ENCODE measurements around the gene OR12D2.
"Not testable (repeated sequence)": the region's sequence is repeated elsewhere in the genome, so short reads cannot be mapped to it uniquely, and the experiment has no call there.

Gene OR12D2

DNA sequence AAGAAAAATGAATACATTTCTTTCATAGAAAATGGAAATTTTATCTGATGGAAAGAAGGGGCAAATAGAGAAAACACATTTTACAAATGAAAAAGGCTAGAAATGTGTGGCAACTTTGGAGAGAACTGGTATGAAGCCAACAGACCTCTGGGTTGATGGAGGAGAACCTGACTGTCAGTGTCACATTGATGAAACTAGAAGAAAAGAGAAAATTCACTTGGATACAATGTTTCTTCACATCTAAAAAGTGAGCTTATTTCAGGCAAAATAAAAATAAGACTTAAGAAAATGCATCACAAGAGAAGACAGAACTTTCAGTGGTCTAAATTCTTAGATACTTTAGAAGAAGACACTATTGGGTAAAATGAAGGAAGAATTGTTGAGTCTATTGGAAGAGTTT lies at the start of gene OR12D2:
Gene OR12D2 (plus strand): TSS at position 301 of the 400 bp plus-strand sequence. CDS start 1,069 bp downstream, outside the sequence.
- H3K27ac Mint-ChIP-seq, result no peak within 1 kb of the TSS
- no peak for DNase-seq (ENCODE audit: low spot score in 2 of 2)
- ATAC-seq, result no peak
- no peaks in the 10 kb centered on the region for H3K36me3 Mint-ChIP-seq
- H3K4me1 Mint-ChIP-seq, result no peaks in the 10 kb centered on the region
- no peaks in the 10 kb centered on the region for H3K9me3 Mint-ChIP-seq
- no peak within 1 kb of the TSS for H3K4me3 Mint-ChIP-seq

DNA sequence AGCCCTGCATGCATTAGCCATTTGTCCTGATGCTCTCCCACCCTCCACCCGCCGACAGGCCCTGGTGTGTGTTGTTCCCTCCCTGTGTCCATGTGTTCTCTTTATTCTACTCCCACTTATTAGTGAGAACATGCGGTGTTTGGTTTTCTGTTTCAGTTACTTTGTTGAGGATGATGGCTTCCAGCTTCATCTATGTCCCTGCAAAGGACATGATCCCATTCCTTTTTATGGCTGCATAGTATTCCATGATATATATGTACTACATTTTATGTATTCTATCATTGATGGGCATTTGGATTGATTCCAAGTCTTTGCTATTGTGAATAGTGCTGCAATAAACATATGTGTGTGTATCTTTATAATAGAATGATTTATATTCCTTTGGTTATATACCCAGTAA lies 46.1 kb upstream of the OR12D2 start:
- not testable (repeated sequence) for H3K27ac Mint-ChIP-seq; H3K4me3 Mint-ChIP-seq; H3K4me1 Mint-ChIP-seq; ATAC-seq; DNase-seq (ENCODE audit: low spot score in 2 of 2); H3K36me3 Mint-ChIP-seq; H3K9me3 Mint-ChIP-seq

DNA sequence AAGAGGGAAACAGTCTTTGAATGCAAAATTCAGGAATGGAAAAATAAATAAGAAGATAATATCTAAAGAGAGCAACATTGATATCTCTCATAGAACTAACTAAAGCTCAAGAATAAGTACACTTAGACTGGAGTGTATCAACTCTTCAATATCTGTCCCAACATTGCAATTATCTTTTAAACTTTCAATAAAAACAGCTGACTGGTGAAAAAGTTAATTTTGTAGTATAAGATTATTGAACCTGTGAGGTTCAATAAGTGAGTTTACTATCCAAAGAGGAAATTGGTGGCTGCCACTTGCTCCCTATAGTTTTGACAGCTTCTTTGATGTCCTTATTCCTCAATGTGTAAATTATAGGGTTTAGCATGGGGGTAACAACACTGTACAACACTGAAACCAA lies 40.5 kb upstream of the OR12D2 start:
- ATAC-seq, result no peak
- DNase-seq (ENCODE audit: low spot score in 2 of 2), result no peak
- Mint-ChIP-seq H3K9me3 (peaks cover 4% of the 10 kb centered on the region), H3K4me1 (no peaks in the 10 kb centered on the region), H3K4me3 (no peak overlapping the region), H3K36me3 (no peaks in the 10 kb centered on the region), H3K27ac (no peak overlapping the region)

DNA sequence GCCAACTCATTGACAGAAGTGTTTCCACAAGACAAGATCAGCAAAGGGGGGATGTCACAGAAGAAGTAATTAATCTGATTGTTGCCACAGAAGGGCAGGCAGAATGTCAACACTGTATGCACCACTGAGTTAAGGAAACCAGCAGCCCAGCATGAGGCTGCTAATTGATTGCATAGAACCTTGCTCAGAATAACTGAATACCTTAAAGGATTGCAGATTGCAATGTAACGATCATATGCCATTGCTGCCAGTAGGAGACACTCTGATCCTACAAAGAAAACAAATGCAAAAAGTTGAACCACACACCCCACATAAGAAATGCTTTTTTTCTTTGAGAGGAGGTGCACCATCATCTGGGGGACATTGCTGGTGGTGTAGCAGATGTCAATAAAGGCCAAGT lies 39.8 kb upstream of the OR12D2 start:
- no peak for DNase-seq (ENCODE audit: low spot score in 2 of 2)
- Mint-ChIP-seq H3K4me3 (no peak overlapping the region), H3K9me3 (peaks cover 4% of the 10 kb centered on the region)

DNA sequence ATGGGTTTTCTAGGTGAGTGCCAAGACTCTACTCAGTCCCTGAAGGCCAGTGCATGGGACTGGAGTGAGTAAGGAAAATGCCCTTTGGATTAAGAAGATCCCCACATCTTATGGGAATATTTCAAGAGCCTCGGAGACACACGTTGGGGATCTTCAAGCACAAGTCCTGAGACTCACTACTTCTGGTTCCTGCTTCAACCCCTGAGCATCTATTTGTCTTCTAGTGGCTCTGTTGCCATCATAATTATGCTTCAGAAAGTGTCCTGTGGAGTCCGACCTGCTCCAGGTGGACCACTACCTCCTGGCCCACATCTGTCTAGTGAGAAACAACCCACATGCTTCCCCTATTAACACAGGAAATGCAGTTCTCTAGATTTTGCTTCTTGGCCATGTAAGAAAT lies 26.7 kb upstream of the OR12D2 start, which contains the start of gene OR5V1:
Gene OR5V1 (minus strand): TSS at position 101 of the 400 bp plus-strand sequence. CDS start 12,670 bp downstream, outside the sequence.
- DNase-seq (ENCODE audit: low spot score in 2 of 2), result no peak
- no peak for ATAC-seq
- no peak within 1 kb of the TSS for H3K4me3 Mint-ChIP-seq
- no peaks in the 10 kb centered on the region for H3K9me3 Mint-ChIP-seq
- no peaks in the 10 kb centered on the region for H3K36me3 Mint-ChIP-seq
- H3K4me1 Mint-ChIP-seq, result no peaks in the 10 kb centered on the region
- H3K27ac Mint-ChIP-seq, result no peak within 1 kb of the TSS

More for the DNA sequence above, 39.8 kb upstream of the OR12D2 start:
- Mint-ChIP-seq H3K4me1 (no peaks in the 10 kb centered on the region), H3K27ac (no peak overlapping the region), H3K36me3 (no peaks in the 10 kb centered on the region)
- no peak for ATAC-seq

GRCh38 chr6:29375191-29375590 lies 20.2 kb upstream of the OR12D2 start, which contains the start of gene OR12D3:
Gene OR12D3 (minus strand): TSS chr6:29375291. CDS start chr6:29375287, 4 bp downstream.
- no peak for ATAC-seq
- no peak within 1 kb of the TSS for H3K27ac Mint-ChIP-seq
- no peaks in the 10 kb centered on the region for H3K4me1 Mint-ChIP-seq
- no peaks in the 10 kb centered on the region for H3K9me3 Mint-ChIP-seq
- H3K36me3 Mint-ChIP-seq, result no peaks in the 10 kb centered on the region
- no peak for DNase-seq (ENCODE audit: low spot score in 2 of 2)
- H3K4me3 Mint-ChIP-seq, result no peak within 1 kb of the TSS

GRCh38 chr6:29376003-29376402 lies 19.4 kb upstream of the OR12D2 start:
- H3K9me3 Mint-ChIP-seq, result no peaks in the 10 kb centered on the region
- H3K4me3 Mint-ChIP-seq, result no peak overlapping the region
- no peak overlapping the region for H3K27ac Mint-ChIP-seq
- DNase-seq (ENCODE audit: low spot score in 2 of 2) (no peak), ATAC-seq (no peak)
- no peaks in the 10 kb centered on the region for H3K36me3 Mint-ChIP-seq
- H3K4me1 Mint-ChIP-seq, result no peaks in the 10 kb centered on the region

DNA sequence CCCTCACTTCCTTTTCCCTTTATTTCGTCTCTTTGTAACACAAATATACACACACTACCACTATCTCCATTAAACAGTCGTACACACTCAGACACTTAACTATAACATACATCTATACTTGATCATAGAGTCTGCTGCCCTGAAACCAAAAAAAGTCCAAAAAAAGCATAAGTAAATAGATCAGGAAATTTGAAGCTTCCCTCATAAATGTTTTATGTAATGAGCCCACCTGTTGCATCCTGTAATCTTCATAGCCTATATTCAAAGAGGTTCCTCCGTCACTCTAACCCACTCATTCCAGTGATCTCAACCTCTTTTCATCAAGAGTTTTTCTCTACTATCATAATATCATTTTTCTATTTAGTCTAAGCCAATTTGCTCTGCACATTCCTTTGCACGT lies 6.9 kb upstream of the OR12D2 start:
- no peak for ATAC-seq
- H3K27ac Mint-ChIP-seq, result no peak overlapping the region
- H3K36me3 Mint-ChIP-seq, result no peaks in the 10 kb centered on the region
- H3K4me3 Mint-ChIP-seq, result no peak overlapping the region
- H3K4me1 Mint-ChIP-seq, result no peaks in the 10 kb centered on the region
- no peak for DNase-seq (ENCODE audit: low spot score in 2 of 2)
- no peaks in the 10 kb centered on the region for H3K9me3 Mint-ChIP-seq

GRCh38 chr6:29399525-29399924 lies 4.1 kb downstream of the OR12D2 start:
- H3K27ac Mint-ChIP-seq, result no peak overlapping the region
- H3K4me1 Mint-ChIP-seq, result no peaks in the 10 kb centered on the region
- no peak overlapping the region for H3K4me3 Mint-ChIP-seq
- no peak for DNase-seq (ENCODE audit: low spot score in 2 of 2)
- no peak for ATAC-seq
- no peaks in the 10 kb centered on the region for H3K36me3 Mint-ChIP-seq
- H3K9me3 Mint-ChIP-seq, result no peaks in the 10 kb centered on the region

GRCh38 chr6:29403801-29404200 lies 8.4 kb downstream of the OR12D2 start:
- Mint-ChIP-seq H3K36me3 (no peaks in the 10 kb centered on the region), H3K4me3 (no peak overlapping the region), H3K4me1 (no peaks in the 10 kb centered on the region), H3K27ac (no peak overlapping the region), H3K9me3 (no peaks in the 10 kb centered on the region)
- no peak for ATAC-seq
- no peak for DNase-seq (ENCODE audit: low spot score in 2 of 2)

- Mint-ChIP-seq H3K9me3 (peaks cover 6% of the 10 kb centered on the region), H3K36me3 (no peaks in the 10 kb centered on the region), H3K27ac (no peak within 1 kb of the TSS), H3K4me3 (no peak within 1 kb of the TSS), H3K4me1 (no peaks in the 10 kb centered on the region)
- DNase-seq (ENCODE audit: low spot score in 2 of 2), result no peak
- no peak for ATAC-seq
Measured at GRCh38 chr6:29414588-29414987, 19.2 kb downstream of the OR12D2 start, which contains the start of gene OR12D1. Gene OR12D1 (plus strand): TSS chr6:29414928.

- no peaks in the 10 kb centered on the region for H3K4me1 Mint-ChIP-seq
- no peak for ATAC-seq
- H3K27ac Mint-ChIP-seq, result no peak overlapping the region
- H3K36me3 Mint-ChIP-seq, result no peaks in the 10 kb centered on the region
- no peaks in the 10 kb centered on the region for H3K9me3 Mint-ChIP-seq
- H3K4me3 Mint-ChIP-seq, result no peak overlapping the region
- DNase-seq (ENCODE audit: low spot score in 2 of 2), result no peak
Measured at GRCh38 chr6:29419516-29419915, 24.1 kb downstream of the OR12D2 start.

GRCh38 chr6:29424168-29424567 lies 28.7 kb downstream of the OR12D2 start:
- Mint-ChIP-seq H3K4me3 (no peak overlapping the region), H3K9me3 (no peaks in the 10 kb centered on the region), H3K36me3 (no peaks in the 10 kb centered on the region), H3K4me1 (no peaks in the 10 kb centered on the region), H3K27ac (no peak overlapping the region)
- no peak for ATAC-seq
- DNase-seq (ENCODE audit: low spot score in 2 of 2), result no peak

GRCh38 chr6:29424575-29424974 lies 29.1 kb downstream of the OR12D2 start:
- Mint-ChIP-seq H3K27ac (no peak overlapping the region), H3K4me3 (no peak overlapping the region), H3K36me3 (no peaks in the 10 kb centered on the region), H3K9me3 (no peaks in the 10 kb centered on the region), H3K4me1 (no peaks in the 10 kb centered on the region)
- ATAC-seq (peak; percentile 65), DNase-seq (ENCODE audit: low spot score in 2 of 2) (no peak)

DNA sequence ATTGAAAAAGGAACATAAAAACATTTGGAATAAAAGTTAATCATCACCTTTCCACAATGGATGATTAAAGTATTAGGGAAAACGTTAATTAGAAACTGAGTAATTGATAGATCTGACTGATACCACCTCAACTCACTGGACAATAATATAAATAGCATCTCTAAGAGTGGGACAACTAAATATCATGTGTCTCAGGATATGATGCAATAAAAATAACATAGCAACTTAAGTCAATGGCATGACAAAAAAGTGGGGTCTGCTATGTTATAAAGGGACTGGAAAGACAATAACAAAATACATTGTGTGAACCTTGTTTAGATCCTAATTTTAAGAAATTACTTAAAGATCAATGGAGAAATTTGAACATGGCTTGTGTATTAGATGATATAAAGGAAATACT lies 29.6 kb downstream of the OR12D2 start:
- H3K4me3 Mint-ChIP-seq, result no peak overlapping the region
- DNase-seq (ENCODE audit: low spot score in 2 of 2) (no peak), ATAC-seq (no peak)
- no peaks in the 10 kb centered on the region for H3K4me1 Mint-ChIP-seq
- no peaks in the 10 kb centered on the region for H3K9me3 Mint-ChIP-seq
- H3K27ac Mint-ChIP-seq, result no peak overlapping the region
- no peaks in the 10 kb centered on the region for H3K36me3 Mint-ChIP-seq

GRCh38 chr6:29426654-29427053 lies 31.2 kb downstream of the OR12D2 start:
- Mint-ChIP-seq H3K4me1 (no peaks in the 10 kb centered on the region), H3K36me3 (no peaks in the 10 kb centered on the region), H3K4me3 (no peak overlapping the region), H3K9me3 (no peaks in the 10 kb centered on the region), H3K27ac (no peak overlapping the region)
- no peak for DNase-seq (ENCODE audit: low spot score in 2 of 2)
- ATAC-seq, result no peak

DNA sequence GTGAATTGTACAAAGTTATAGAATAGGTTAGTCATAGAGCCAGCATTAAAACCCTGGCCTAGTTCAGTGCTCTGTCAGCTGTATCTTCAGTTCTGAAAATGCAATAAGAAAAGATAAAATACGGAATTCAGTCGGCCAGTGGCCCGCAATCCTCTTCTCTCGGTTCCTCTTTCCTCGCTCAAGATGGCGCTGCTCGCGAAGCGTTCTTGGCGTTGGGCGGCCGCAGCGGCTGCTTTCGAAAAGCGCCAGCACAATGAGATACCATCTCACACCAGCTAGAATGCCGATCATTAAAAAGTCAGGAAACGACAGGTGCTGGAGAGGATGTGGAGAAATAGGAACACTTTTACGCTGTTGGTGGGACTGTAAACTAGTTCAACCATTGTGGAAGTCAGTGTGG lies 41.3 kb downstream of the OR12D2 start:
- H3K36me3 Mint-ChIP-seq; H3K4me3 Mint-ChIP-seq; ATAC-seq; H3K9me3 Mint-ChIP-seq; H3K4me1 Mint-ChIP-seq; DNase-seq (ENCODE audit: low spot score in 2 of 2); H3K27ac Mint-ChIP-seq: not testable (repeated sequence)

Measured in stimulated activated effector memory CD8-positive, alpha-beta T cell treated with anti-CD3 and anti-CD28 coated beads, Interleukin-12 subunit alpha, Interleukin-12 subunit beta, amount 100 ng/mL, for 72 hours (primary cell).